ENCODE measurements around the gene FGD6.

GRCh38 chr12:95257541-95257940, 40.3 kb upstream of the FGD6 start:
- TF ChIP-seq EGR1 (IDR thresholded peaks at IDR 0.05; ENCODE audit: low read depth) (no peak), POLR2A (IDR thresholded peaks at IDR 0.05; ENCODE audit: borderline replicate concordance, extremely low read depth, insufficient read depth, insufficient read length) (no peak), CTCF (IDR thresholded peaks at IDR 0.05 in 2 of 3, conservative IDR thresholded peaks at IDR 0.05 in 1 of 3; ENCODE audit: borderline replicate concordance in 1 of 3, insufficient read depth in 1 of 3, low read depth in 2 of 3, low read length in 2 of 3) (no peak), EZH2 (IDR thresholded peaks at IDR 0.05) (no peak), MAX (IDR thresholded peaks at IDR 0.05) (no peak), JUND (IDR thresholded peaks at IDR 0.05) (no peak), ZFX (IDR thresholded peaks at IDR 0.05) (no peak), TCF7L2 (IDR thresholded peaks at IDR 0.05; ENCODE audit: borderline replicate concordance, extremely low read depth, insufficient read depth, insufficient read length) (no peak), RAD21 (IDR thresholded peaks at IDR 0.05; ENCODE audit: low read depth) (no peak), ZNF274 (IDR thresholded peaks at IDR 0.05; ENCODE audit: low read depth, low read length) (no peak), REST (IDR thresholded peaks at IDR 0.05; ENCODE audit: low read depth) (no peak), YY1 (IDR thresholded peaks at IDR 0.05; ENCODE audit: extremely low read depth, insufficient replicate concordance, low read depth, low read length) (no peak)
- TF ChIP-seq, protein P1, sequence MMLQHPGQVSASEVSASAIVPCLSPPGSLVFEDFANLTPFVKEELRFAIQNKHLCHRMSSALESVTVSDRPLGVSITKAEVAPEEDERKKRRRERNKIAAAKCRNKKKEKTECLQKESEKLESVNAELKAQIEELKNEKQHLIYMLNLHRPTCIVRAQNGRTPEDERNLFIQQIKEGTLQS (IDR thresholded peaks at IDR 0.05) = no peak
